ENCODE measurements around the gene MORN2.

- TF ChIP-seq GLIS1 (tag by site-specific recombination; IDR thresholded peaks at IDR 0.05) (no peak), ZNF132 (tag by site-specific recombination; IDR thresholded peaks at IDR 0.05; ENCODE audit: borderline replicate concordance) (no peak), ZNF660 (tag by site-specific recombination; IDR thresholded peaks at IDR 0.05) (no peak), PRDM1 (tag by site-specific recombination; IDR thresholded peaks at IDR 0.05) (no peak), ZFP41 (tag by site-specific recombination; IDR thresholded peaks at IDR 0.05; ENCODE audit: borderline replicate concordance) (no peak), ZNF112 (tag by site-specific recombination; IDR thresholded peaks at IDR 0.05) (no peak)
- TF ChIP-seq, protein P1, sequence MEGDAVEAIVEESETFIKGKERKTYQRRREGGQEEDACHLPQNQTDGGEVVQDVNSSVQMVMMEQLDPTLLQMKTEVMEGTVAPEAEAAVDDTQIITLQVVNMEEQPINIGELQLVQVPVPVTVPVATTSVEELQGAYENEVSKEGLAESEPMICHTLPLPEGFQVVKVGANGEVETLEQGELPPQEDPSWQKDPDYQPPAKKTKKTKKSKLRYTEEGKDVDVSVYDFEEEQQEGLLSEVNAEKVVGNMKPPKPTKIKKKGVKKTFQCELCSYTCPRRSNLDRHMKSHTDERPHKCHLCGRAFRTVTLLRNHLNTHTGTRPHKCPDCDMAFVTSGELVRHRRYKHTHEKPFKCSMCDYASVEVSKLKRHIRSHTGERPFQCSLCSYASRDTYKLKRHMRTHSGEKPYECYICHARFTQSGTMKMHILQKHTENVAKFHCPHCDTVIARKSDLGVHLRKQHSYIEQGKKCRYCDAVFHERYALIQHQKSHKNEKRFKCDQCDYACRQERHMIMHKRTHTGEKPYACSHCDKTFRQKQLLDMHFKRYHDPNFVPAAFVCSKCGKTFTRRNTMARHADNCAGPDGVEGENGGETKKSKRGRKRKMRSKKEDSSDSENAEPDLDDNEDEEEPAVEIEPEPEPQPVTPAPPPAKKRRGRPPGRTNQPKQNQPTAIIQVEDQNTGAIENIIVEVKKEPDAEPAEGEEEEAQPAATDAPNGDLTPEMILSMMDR (tag by site-specific recombination; IDR thresholded peaks at IDR 0.05) = no peak
- TF ChIP-seq, protein P2, sequence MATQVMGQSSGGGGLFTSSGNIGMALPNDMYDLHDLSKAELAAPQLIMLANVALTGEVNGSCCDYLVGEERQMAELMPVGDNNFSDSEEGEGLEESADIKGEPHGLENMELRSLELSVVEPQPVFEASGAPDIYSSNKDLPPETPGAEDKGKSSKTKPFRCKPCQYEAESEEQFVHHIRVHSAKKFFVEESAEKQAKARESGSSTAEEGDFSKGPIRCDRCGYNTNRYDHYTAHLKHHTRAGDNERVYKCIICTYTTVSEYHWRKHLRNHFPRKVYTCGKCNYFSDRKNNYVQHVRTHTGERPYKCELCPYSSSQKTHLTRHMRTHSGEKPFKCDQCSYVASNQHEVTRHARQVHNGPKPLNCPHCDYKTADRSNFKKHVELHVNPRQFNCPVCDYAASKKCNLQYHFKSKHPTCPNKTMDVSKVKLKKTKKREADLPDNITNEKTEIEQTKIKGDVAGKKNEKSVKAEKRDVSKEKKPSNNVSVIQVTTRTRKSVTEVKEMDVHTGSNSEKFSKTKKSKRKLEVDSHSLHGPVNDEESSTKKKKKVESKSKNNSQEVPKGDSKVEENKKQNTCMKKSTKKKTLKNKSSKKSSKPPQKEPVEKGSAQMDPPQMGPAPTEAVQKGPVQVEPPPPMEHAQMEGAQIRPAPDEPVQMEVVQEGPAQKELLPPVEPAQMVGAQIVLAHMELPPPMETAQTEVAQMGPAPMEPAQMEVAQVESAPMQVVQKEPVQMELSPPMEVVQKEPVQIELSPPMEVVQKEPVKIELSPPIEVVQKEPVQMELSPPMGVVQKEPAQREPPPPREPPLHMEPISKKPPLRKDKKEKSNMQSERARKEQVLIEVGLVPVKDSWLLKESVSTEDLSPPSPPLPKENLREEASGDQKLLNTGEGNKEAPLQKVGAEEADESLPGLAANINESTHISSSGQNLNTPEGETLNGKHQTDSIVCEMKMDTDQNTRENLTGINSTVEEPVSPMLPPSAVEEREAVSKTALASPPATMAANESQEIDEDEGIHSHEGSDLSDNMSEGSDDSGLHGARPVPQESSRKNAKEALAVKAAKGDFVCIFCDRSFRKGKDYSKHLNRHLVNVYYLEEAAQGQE (tag by site-specific recombination; IDR thresholded peaks at IDR 0.05) = no peak
Observed at GRCh38 chr2:38875227-38875575, 575 bp upstream of the MORN2 start.

All from HEK293 (cell line).